Ovary (tissue), 9 donors: ENCODE data around the gene ADAMTS14. TPM values are rescaled to one million over a fixed set of nuclear protein-coding genes. Genes with fewer than 3 reads are reported as not detected.

Experiments
- DNase-seq, 5 donors: peaks; one replicate each; pipeline ENCODE4 v3.0.0-alpha.2; 2019 to 2020
- H3K27ac ChIP-seq, 2 donors: fragments of 200-600 bp; one replicate each; pipeline versions ENCODE4 v1.5.1 to v1.8.0; 2019 to 2022
- H3K27me3 ChIP-seq: fragments of 200-600 bp; one replicate; pipeline ENCODE4 v1.8.0; 2022
- H3K36me3 ChIP-seq: fragments of 200-600 bp; sonication (generic); one replicate; pipeline ENCODE4 v1.5.1; 2019
- H3K4me1 ChIP-seq: one replicate; pipeline ENCODE4 v1.8.1; 2013; ENCODE audit warnings: mild to moderate bottlenecking, moderate library complexity; ENCODE audit not compliant: insufficient read depth
- H3K4me3 ChIP-seq: fragments of 200-600 bp; sonication (generic); one replicate; pipeline ENCODE4 v1.5.1; 2017
- H3K9me3 ChIP-seq, 2 donors: fragments of 200-600 bp in 1 of 2; sonication (generic) in 1 of 2; one replicate each; pipeline versions ENCODE4 v1.5.1 to v1.8.1; 2013 to 2019; ENCODE audit warnings: mild to moderate bottlenecking in 1 of 2, moderate library complexity in 1 of 2
- EP300 ChIP-seq: sonication (generic); formaldehyde crosslinking; IDR thresholded peaks from one replicate; pipeline ENCODE4 v1.6.1; 2017; ENCODE audit warnings: antibody characterized with exemption
- POLR2A ChIP-seq: fragments of 450-650 bp; IDR thresholded peaks from one replicate; pipeline ENCODE4 v1.6.1; 2017; ENCODE audit warnings: antibody characterized with exemption, mild to moderate bottlenecking, moderate library complexity
- WGBS, 3 donors: extraction: QIAGEN DNeasy Blood & Tissue Kit in 1 of 3; methylation state at CpG; one replicate each; pipeline versions ENCODE4 v1.1.5 to v1.1.7; 2013 to 2017; 5-methylcytosine and 5-hydroxymethylcytosine counted together
- intact Hi-C, 4 donors: fragments of 100-400 bp; cut with DNase I; formaldehyde crosslinking; loops; one replicate each; pipeline versions ENCODE4 v1.11.0 to v1.15.1; 2022 to 2023
- polyA plus RNA-seq, 2 donors: library from polyadenylated mRNA; stranded (reverse); fragments of 200-250 nt in 1 of 2; fragments of 350-450 nt in 1 of 2; fragmentation: Illumina TruSeq in 1 of 2; extraction: RNeasy Lipid Tissue Mini Kit (QIAGEN cat#74804) in 1 of 2; gene quantifications; one replicate each; pipeline ENCODE4 v1.2.3, GENCODE V29; 2013 to 2014
- total RNA-seq, 7 donors: library from RNA; depleted of rRNA in 2 of 7; stranded (reverse); fragments of >200 nt in 2 of 7; fragmentation: NEBNext Ultra II Directional in 3 of 7; extraction: Animal tissue kit (Norgen Biotek cat#: 25700) in 3 of 7; gene quantifications; one replicate each; pipeline versions ENCODE4 v1.1.0 to v1.2.4, GENCODE V29; 2016 to 2023
- TF ChIP-seq, protein P1 (sequence below), 3 donors: fragments of 450-650 bp in 2 of 3; fragments of 200-600 bp in 1 of 3; IDR thresholded peaks; one replicate each; pipeline versions ENCODE4 v1.5.1 to v1.8.0; 2016 to 2022; ENCODE audit warnings: antibody characterized with exemption in 3 of 3, mild to moderate bottlenecking in 1 of 3
- donor health status: DM: no; HTN: no; CAD: no; lungs with moderate emphysema.
- donor health status: DM: no; HTN: no; CAD: no.
- donor health status: Bipolar disorder and iron deficiency.
- donor health status: DM: yes; HTN: yes; CAD: no.
- donor health status: DM: no; HTN: no; CAD: no.
- donor health status: DM: yes; HTN: yes; CAD: no.

The ADAMTS14 gene
- total and polyA plus RNA-seq, 9 donors: 0.07 to 0.75 (median 0.14) TPM; not detected in 3

DNA sequence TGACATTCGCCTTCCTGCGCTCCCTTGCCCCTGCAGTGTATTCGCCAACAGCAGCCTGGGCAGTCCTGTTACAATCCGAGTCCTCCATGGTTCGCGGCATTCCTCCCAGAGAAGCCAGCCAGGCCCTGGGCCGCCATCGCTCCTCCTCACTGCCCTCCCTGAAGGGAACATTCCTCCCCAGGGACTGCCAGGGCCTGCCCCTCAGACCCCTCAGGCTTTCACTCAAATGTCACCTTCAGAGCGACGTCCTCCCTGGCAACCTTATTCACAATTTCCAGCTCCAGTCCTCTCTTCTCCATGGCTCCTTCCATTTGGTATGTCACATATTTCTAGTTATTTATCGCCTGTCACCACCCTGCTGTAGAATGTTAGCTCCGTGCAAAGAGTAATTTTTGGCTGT is 17.4 kb downstream of the ADAMTS14 start:
- intact Hi-C loops: no loop called here
- TF ChIP-seq POLR2A (no peak), EP300 (no peak)
- TF ChIP-seq, protein P1, sequence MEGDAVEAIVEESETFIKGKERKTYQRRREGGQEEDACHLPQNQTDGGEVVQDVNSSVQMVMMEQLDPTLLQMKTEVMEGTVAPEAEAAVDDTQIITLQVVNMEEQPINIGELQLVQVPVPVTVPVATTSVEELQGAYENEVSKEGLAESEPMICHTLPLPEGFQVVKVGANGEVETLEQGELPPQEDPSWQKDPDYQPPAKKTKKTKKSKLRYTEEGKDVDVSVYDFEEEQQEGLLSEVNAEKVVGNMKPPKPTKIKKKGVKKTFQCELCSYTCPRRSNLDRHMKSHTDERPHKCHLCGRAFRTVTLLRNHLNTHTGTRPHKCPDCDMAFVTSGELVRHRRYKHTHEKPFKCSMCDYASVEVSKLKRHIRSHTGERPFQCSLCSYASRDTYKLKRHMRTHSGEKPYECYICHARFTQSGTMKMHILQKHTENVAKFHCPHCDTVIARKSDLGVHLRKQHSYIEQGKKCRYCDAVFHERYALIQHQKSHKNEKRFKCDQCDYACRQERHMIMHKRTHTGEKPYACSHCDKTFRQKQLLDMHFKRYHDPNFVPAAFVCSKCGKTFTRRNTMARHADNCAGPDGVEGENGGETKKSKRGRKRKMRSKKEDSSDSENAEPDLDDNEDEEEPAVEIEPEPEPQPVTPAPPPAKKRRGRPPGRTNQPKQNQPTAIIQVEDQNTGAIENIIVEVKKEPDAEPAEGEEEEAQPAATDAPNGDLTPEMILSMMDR (IDR thresholded peaks at IDR 0.05): no peak

DNA sequence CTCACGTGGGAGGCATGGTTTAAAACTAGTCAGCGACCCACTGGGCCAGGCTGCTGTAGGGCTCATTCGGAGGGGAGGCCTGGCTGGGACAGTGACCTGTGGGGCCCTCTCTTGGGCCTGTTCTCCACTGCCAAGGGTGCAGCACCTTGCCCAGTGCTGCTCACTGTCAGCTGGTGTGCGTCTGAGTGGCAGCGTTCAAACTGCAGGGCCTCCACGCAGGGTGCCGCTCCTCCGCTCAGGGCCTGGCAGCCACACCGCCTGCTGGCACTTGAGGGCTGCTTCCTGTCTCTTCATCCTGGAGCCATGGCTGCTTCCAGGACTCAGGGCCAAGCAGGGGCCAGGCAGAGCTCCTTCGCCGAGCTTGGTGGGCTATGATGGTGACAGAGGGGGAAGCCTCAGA is 18.3 kb downstream of the ADAMTS14 start:
- TF ChIP-seq, protein P1 (IDR thresholded peaks at IDR 0.05): no peak
- no peak for TF ChIP-seq EP300
- TF ChIP-seq POLR2A: no peak
- no peaks in the 10 kb centered on the region for H3K27me3 ChIP-seq
- no peak overlapping the region for H3K4me3 ChIP-seq
- DNase-seq: no peak
- intact Hi-C loops: no loop called here
- no peaks in the 10 kb centered on the region for H3K4me1 ChIP-seq
- H3K9me3 ChIP-seq: no peaks in the 10 kb centered on the region
- H3K36me3 ChIP-seq: no peaks in the 10 kb centered on the region
- WGBS, 3 donors: 79 to 87% (median 85%) methylated on average over 9 to 11 of the region's 11 CpGs
- H3K27ac ChIP-seq: no peak overlapping the region

More for the DNA sequence above, 17.4 kb downstream of the ADAMTS14 start:
- Histone ChIP-seq H3K4me1 (no peaks in the 10 kb centered on the region), H3K27ac (no peak overlapping the region), H3K27me3 (no peaks in the 10 kb centered on the region), H3K9me3 (no peaks in the 10 kb centered on the region), H3K36me3 (no peaks in the 10 kb centered on the region), H3K4me3 (no peak overlapping the region)
- no peak for DNase-seq
- 94 to 96% (median 96%) methylated on average over 12 of the region's 12 CpGs for WGBS, 3 donors

DNA sequence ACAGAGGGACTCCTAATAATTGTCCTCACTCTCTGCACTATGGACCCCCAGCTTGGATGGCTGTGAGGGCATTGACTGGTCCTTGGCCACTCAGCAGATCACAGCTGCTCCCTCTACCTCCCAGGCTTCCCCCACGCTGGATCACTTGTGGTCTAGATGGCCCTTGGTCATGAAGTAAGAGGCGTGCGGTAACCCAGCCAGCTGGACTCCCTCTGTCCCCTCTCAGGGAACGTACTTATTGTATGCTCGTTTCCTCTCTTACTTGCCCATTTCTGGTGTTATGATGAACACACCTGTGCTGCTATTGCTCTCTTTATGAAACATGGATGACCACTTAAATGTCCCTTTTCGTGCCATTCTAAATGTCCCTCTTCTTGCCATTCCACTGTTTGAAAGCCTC is 19.3 kb downstream of the ADAMTS14 start:
- TF ChIP-seq POLR2A (no peak), EP300 (no peak)
- TF ChIP-seq, protein P1 (IDR thresholded peaks at IDR 0.05): no peak
- H3K9me3 ChIP-seq: no peaks in the 10 kb centered on the region
- no peaks in the 10 kb centered on the region for H3K36me3 ChIP-seq
- WGBS, 3 donors: 86 to 93% (median 90%) methylated on average over 6 of the region's 6 CpGs
- H3K4me1 ChIP-seq: no peaks in the 10 kb centered on the region
- no peak for DNase-seq
- H3K27ac ChIP-seq: no peak overlapping the region
- H3K4me3 ChIP-seq: no peak overlapping the region
- intact Hi-C loops: no loop called here
- H3K27me3 ChIP-seq: no peaks in the 10 kb centered on the region

DNA sequence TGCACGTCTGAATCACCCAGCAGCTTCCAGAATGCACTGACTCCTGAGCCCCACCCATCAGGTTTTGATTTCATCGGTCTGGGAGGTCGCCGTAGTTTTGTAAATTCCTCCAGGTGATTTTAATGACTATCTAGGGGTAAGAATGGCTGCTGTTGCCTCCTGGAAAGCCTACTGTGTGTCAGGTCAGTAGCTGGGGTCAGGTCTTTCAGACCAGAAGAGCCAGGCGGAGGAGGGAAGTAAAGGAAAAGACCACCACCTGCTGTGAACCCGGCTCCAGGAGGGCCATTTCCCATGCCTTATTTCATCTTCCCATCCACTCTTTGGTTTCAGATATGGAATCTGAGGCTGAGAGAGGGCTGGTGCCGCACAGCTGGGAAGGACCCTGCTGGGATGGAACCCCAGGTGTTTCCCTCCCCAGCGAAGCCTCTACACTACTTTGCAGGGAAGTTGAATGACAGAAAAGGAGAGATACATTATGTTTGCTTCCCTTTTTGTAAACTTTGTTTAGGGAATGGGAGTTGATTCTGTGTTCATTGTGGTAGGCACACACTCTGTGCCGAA is 19.8 kb downstream of the ADAMTS14 start:
- Histone ChIP-seq H3K27ac (no peak overlapping the region), H3K4me3 (no peak overlapping the region), H3K36me3 (no peaks in the 10 kb centered on the region), H3K4me1 (no peaks in the 10 kb centered on the region), H3K27me3 (no peaks in the 10 kb centered on the region), H3K9me3 (no peaks in the 10 kb centered on the region)
- TF ChIP-seq, protein P1 (IDR thresholded peaks at IDR 0.05): no peak
- no peak for TF ChIP-seq EP300
- no peak for TF ChIP-seq POLR2A
- intact Hi-C loops: no loop called here
- 79 to 83% (median 79%) methylated on average over 9 of the region's 9 CpGs for WGBS, 3 donors
- DNase-seq: no peak
